Measurements from ENCODE around the gene FBN1.

DNA sequence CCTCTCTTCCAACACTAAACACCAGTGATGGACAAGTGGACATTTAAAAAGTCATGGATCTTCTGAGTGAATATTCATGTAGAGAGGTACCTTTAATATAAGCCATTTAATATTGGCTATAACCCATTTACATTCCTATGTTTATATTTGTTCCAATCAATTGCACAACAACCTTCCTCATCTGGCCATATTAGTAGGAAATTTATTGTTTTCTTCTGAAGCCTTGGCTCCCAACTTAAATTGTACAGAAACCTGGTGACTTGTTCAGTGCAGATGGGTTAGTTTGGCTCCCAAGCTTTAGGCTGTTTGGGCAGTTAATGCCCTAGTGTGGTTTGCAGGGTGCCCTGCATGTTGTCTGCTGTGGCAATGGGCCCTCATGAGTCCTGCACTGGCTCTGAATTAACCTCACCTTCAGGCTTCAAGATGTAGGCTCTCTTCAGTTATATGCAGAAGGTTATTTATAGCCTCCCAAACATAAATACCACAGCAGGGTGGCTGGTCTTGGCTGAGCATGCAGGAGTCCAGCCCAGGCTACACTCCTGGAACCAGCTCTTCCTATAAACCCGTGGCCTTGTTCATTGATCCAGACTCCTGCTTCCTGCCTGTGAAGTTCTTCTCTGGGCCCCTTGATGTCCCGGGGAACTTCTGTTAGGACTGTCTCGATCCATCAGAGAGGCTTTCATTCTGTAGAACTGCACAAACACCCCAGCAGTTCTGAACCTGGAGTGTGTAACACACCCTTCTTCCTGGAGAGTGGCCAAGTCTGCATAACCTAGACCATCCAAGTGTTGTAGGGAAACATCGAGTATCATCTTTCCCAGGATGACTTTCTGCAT lies 257.3 kb downstream of the FBN1 start:
- TF ChIP-seq, protein P1, sequence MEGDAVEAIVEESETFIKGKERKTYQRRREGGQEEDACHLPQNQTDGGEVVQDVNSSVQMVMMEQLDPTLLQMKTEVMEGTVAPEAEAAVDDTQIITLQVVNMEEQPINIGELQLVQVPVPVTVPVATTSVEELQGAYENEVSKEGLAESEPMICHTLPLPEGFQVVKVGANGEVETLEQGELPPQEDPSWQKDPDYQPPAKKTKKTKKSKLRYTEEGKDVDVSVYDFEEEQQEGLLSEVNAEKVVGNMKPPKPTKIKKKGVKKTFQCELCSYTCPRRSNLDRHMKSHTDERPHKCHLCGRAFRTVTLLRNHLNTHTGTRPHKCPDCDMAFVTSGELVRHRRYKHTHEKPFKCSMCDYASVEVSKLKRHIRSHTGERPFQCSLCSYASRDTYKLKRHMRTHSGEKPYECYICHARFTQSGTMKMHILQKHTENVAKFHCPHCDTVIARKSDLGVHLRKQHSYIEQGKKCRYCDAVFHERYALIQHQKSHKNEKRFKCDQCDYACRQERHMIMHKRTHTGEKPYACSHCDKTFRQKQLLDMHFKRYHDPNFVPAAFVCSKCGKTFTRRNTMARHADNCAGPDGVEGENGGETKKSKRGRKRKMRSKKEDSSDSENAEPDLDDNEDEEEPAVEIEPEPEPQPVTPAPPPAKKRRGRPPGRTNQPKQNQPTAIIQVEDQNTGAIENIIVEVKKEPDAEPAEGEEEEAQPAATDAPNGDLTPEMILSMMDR (IDR thresholded peaks at IDR 0.05; ENCODE audit: low read depth, low read length): no peak
- TF ChIP-seq EZH2phosphoT487 (IDR thresholded peaks at IDR 0.05; ENCODE audit: low read depth): no peak
